Stimulated activated CD4-positive, alpha-beta T cell treated with anti-CD3 and anti-CD28 coated beads, Interleukin-12 subunit alpha, Interleukin-12 subunit beta, amount 100 ng/mL, for 48 hours (primary cell): ENCODE results near the gene TDRD5.

Experiments used
- DNase-seq, 3 donors: peaks; one replicate each; pipeline ENCODE4 v3.0.0-alpha.2; 2020; ENCODE audit warnings: low read depth in 2 of 3, low spot score in 1 of 3

Gene TDRD5

DNA sequence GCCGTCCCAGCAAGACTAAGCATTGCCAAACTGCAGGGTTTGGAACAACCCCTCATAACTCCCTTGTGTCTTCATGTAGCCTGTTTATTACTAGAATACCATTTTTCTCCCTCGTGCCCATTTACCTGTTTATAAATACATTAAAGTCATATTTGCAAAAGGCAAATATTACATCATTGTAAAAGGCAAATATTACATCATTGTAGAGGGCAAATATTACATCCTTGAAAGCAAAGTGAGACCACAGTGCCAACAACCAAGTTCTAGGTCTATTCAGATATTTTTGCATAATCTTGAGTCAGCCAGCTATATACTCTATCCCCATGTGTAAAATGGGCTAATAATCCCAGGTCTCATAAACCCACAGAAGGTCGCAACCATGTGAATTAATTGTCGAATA is 140.0 kb downstream of the TDRD5 start:
- no peak for DNase-seq
